GM19043 (cell line): Measurements from ENCODE around the gene MYH11.

Experiments
- ATAC-seq: cut with Tn5 transposase; IDR thresholded peaks from one replicate; pipeline ENCODE4 v1.9.1; 2021; ENCODE audit warnings: low read depth; ENCODE audit not compliant: unreplicated experiment

MYH11 gene

GRCh38 chr16:15759070-15759469, 97.8 kb downstream of the MYH11 start:
- no peak for ATAC-seq

- ATAC-seq, result no peak
These were observed 99.1 kb downstream of the MYH11 start for GRCh38 chr16:15757630-15758251.

GRCh38 chr16:15757077-15757386, 99.8 kb downstream of the MYH11 start:
- no peak for ATAC-seq

DNA sequence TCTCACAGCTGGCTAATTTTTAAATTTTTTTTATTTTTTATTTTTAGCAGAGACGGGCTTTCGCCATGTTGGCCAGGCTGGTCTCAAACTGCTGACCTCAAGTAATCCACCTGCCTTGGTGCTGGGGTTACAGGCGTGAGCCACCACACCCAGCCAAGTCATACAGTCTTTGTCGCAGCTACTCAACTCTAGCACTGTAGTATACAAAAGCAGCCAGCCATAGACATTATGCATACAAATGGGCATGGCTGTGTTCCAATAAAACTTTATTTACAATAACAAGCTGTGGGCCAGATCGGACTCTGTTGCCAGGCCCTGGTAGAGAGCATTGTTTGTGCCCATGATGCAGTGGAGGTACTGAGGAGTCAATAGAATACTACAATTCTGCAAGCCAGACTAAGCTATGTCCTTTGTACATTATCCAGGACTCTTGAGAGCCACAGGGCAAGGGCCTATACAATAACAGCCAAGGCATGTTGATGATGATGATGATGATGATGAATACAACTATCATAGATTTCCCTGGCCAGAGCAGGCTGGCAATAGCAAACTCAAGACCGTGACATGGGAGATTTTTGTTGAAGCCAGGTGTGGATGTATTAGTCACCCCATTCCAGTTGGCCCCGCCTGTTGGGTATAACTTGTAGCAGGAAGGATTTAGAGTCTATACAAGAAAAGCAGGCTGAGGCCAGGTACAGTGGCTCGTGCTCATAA, 101.8 kb downstream of the MYH11 start:
- no peak for ATAC-seq

GRCh38 chr16:15752717-15753488, 103.9 kb downstream of the MYH11 start:
- ATAC-seq, result no peak

DNA sequence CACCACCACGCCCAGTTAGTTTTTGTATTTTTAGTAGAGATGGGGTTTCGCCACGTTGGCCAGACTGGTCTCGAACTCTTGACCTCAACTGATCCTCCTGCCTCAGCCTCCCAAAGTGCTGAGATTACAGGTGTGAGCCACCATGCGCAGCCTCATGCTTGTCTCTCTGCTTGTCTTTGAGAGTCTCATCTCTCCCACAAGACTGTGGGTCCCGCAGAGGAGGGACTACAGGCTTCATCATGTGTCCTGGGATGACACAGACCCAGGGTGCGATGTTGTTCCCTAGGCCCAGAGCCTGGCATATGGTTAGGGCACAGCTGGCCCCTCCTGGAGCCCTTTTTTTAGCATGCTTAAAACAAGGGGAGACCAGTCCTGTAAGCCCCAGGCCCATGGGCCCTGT, 104.9 kb downstream of the MYH11 start:
- ATAC-seq, result no peak

DNA sequence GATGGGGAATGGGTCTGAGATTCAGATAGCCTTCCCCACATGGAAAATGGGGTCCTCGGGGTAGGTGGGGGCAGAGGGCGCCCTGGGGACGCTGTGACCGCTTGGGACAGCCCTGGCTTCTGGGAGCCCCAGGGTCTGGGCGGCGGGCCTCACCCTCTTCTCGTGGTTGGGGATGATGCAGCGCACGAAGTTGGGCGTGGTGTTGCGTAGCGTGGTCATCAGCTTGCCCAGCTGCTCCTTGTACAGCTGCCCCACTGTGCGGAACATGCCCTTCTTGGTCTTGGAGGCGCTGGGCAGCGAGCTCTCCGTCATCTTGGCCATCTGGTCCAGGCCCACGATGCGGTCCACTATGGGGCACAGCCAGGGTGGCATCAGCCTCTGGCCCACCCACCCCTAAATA, 106.8 kb downstream of the MYH11 start:
- ATAC-seq, result no peak

DNA sequence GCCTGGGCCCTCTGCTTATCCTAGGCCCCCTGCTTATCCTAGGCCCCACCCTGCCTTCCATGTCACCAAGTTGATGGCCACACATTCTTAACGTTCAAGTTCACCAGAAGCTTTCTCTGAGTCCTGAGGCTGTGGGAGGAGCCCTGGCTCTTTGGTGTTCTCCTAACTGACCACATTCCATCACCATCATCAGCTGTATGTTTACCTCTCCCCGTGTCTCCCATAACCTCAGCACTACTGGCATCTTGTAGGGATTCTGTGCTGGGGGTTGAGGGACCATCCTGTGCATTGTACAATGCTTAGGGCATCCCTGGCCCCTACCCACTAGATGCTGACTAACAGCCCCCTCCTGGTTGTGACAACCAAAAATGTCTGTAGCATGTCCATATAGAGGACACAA, 107.5 kb downstream of the MYH11 start:
- no peak for ATAC-seq

GRCh38 chr16:15748654-15749053, 108.2 kb downstream of the MYH11 start:
- ATAC-seq, result no peak

DNA sequence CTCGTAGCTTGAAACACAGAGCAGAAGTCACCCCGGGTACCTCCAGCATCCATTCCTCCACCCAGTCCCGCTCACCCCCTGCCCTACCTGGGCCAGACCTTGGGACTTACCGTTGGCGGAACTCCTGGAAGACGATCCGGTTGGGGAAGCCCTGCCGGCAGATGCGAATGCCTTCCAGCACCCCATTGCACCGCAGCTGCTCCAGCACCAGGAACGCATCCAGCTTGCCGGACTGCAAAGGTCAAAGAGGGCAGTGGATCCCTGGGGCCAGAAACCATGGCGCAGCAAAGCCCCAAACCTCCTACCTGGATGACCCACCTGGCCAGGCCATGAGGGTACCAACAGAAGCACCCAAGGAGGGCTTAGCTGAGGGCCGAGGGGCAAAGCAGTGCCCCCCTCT, 108.9 kb downstream of the MYH11 start:
- no peak for ATAC-seq

DNA sequence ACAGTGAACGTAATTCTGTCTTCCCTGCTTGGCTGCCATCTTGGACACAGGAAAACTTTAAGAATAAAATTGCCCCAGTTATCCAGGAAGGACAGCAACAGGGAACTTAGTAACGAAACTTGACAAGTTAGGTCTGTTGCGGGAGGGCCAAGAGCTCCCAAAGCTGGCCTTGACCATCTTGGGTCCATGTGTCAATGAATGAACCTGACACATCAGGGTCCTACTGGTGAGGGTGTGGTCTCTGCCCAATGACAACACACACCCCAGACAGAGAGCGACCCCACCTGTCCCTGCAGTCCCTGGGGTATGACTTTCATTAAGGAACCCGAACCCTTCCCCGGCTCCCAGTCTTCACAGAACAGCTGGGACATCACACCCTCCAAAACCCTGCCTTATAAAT, 110.5 kb downstream of the MYH11 start:
- no peak for ATAC-seq

DNA sequence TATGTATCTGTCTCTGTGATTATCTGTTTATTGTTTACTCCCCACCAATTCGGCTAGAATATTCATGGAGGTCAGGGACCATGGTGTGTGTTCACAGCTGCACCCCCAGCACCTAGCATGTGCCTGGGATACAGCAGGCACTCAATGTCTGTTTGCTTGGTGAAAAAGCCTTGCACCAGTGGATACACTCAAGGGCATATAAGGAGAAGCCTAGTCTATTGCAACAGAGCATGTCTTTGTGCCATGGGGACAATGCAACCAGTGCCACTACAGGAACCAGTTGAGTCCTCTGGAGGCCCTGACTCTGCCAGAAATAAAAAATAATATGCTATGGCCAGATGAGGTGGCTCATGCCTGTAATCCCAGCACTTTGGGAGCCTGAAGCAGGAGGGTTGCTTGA, 113.2 kb downstream of the MYH11 start:
- no peak for ATAC-seq

- no peak for ATAC-seq
These were observed 114.1 kb downstream of the MYH11 start for GRCh38 chr16:15742716-15743115.

GRCh38 chr16:15741207-15741871, 115.5 kb downstream of the MYH11 start:
- ATAC-seq, result no peak

GRCh38 chr16:15739950-15740349, 116.9 kb downstream of the MYH11 start:
- no peak for ATAC-seq

GRCh38 chr16:15739464-15739863, 117.4 kb downstream of the MYH11 start:
- ATAC-seq, result no peak

GRCh38 chr16:15737140-15737644, 119.6 kb downstream of the MYH11 start:
- ATAC-seq, result no peak

DNA sequence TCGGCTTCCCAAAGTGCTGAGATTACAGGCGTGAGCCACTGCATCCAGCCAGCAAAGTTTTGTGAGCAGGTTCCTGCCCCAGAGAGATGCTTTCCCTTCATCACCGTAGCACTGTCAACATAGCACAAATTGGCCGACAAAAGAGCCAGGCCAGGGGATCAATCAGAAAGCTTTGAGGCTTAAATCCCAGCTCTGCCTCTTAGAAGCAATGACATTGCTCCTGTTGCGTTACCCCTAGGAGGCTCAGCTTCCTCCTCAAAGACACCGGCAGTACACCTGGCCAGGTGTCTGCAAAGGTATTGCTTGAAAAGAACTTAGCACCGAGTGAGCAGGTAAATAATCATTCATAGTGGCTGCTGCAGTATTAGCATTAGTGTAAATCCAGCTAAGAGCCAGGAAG, 120.3 kb downstream of the MYH11 start:
- ATAC-seq, result no peak

DNA sequence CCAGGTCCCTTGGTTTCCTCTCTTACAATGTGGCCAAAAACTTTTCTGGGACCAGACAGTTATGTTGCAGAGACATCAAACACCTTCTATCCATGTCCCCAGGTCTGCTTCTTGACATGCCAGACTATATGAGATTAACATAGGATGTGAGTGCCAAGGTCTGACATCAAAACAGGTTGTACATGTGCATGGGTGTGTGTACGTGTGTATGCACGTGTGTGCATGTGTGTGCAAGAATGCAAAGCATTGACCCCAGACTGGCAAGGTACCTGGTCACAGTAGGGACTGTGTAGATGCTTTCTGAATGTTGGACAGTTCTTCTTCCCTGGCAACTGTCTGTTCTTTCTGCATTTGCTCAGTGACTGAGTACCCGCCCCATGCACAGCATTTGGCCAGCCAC, 121.2 kb downstream of the MYH11 start:
- no peak for ATAC-seq

- ATAC-seq, result no peak
These were observed 124.4 kb downstream of the MYH11 start for GRCh38 chr16:15732416-15732815.

DNA sequence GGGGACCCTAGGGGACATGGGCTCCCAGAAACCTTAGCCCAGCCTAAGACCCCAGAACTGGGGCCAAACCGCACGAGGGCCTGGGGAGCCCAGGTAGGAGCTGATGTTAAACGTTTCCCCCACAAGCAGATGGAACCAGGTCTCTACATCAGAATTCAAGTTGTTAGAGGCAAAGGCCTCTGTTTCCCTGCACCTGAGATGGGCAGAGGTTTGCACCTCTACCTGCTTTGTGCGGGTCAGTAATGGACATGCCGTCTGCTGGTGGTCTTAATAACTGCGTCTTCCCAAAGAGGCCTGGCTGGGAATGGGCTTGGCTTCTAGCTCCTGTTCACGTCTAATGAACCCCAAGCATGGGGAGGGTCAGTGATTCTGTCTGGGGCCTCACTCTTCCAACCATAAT, 127.7 kb downstream of the MYH11 start:
- ATAC-seq, result no peak
